Panc1 (cell line): ENCODE results near the gene MECR. TPM values are rescaled to one million over a fixed set of nuclear protein-coding genes. Genes with fewer than 3 reads are reported as not detected.

Experiments
- total RNA-seq: library from RNA; stranded (reverse); gene quantifications from one replicate; pipeline ENCODE4 v1.2.1, GENCODE V29; 2021; ENCODE audit not compliant: unreplicated experiment

Gene MECR
- total RNA-seq, 1 experiment from 2014 or later, result 25.7 TPM

Other genes starting within 250 kb of the MECR start
- 2.1 TPM for gene TMEM200B, start 107.0 kb downstream of the MECR start, total RNA-seq
- 77.5 TPM for gene SRSF4, start 49.0 kb downstream of the MECR start, total RNA-seq
- gene PTPRU, start 5.6 kb upstream of the MECR start, total RNA-seq, result 0.72 TPM